IMR-90 (cell line): ENCODE measurements around the gene RTL1. TPM values are rescaled to one million over a fixed set of nuclear protein-coding genes. Genes with fewer than 3 reads are reported as not detected.

Experiments used
- ATAC-seq: fragments of 200-7000 bp; cut with Tn5 transposase; 2 replicates; pipeline ENCODE4 v1.9.1; 2020; ENCODE audit warnings: low read depth, mild to moderate bottlenecking, moderate library complexity
- BruUV-seq: library from RNA; stranded (reverse); fragments of 400-500 nt; replicated peaks from 2 replicates; lab custom pipeline; 2021; lab: Mats Ljungman, UMichigan
- CTCF ChIA-PET: fragments of 300-600 bp; formaldehyde crosslinking; extraction: SDS; loops from one replicate; lab custom pipeline; 2021; ENCODE audit warnings: antibody characterized with exemption; lab: Yijun Ruan, JAX
- POLR2A ChIA-PET: fragments of 300-600 bp; sonication (Branson Sonifier 250); formaldehyde crosslinking; loops from one replicate; lab custom pipeline; 2022; ENCODE audit warnings: antibody characterized with exemption; ENCODE audit not compliant: unreplicated experiment; lab: Charles Lee
- DNase-seq: peaks from one replicate; pipeline ENCODE4 v3.0.0; 2013
- H2AFZ ChIP-seq: replicated peaks from 2 replicates; pipeline ENCODE3; 2013; ENCODE audit warnings: low read length, mild to moderate bottlenecking; ENCODE audit not compliant: poor library complexity
- H2AK5ac ChIP-seq: 2 replicates; pipeline ENCODE4 v1.6.1; 2013; ENCODE audit warnings: low read depth, low read length, inconsistent platforms
- H2AK9ac ChIP-seq: replicated peaks from 2 replicates; pipeline ENCODE3; 2013; ENCODE audit warnings: mild to moderate bottlenecking, low read depth, low read length, moderate library complexity; ENCODE audit not compliant: poor library complexity
- H2BK120ac ChIP-seq: 2 replicates; pipeline ENCODE4 v1.6.1; 2013; ENCODE audit warnings: low read depth, low read length, inconsistent platforms
- H2BK15ac ChIP-seq: 3 replicates; pipeline ENCODE4 v1.6.1; 2013; ENCODE audit warnings: low read depth, low read length, inconsistent platforms
- H2BK20ac ChIP-seq: 2 replicates; pipeline ENCODE4 v1.6.1; 2013; ENCODE audit warnings: low read depth, mild to moderate bottlenecking, inconsistent platforms, low read length, moderate library complexity
- H2BK5ac ChIP-seq: 2 replicates; pipeline ENCODE4 v1.6.1; 2013; ENCODE audit warnings: mild to moderate bottlenecking, low read depth, low read length, inconsistent platforms; ENCODE audit not compliant: poor library complexity, severe bottlenecking
- H3K14ac ChIP-seq: replicated peaks from 2 replicates; pipeline ENCODE4 v1.6.1; 2013; ENCODE audit warnings: low read depth, low read length, inconsistent platforms
- H3K18ac ChIP-seq: 2 replicates; pipeline ENCODE4 v1.6.1; 2013; ENCODE audit warnings: low read depth, low read length, control low read depth
- H3K23ac ChIP-seq: 2 replicates; pipeline ENCODE4 v1.6.1; 2013; ENCODE audit warnings: low read depth, low read length, inconsistent platforms
- H3K27ac ChIP-seq: 2 replicates; pipeline ENCODE4 v1.5.1; 2013; ENCODE audit warnings: mild to moderate bottlenecking, control low read depth, low read length; ENCODE audit not compliant: insufficient read depth
- H3K27me3 ChIP-seq: 2 replicates; pipeline ENCODE4 v1.6.1; 2013; ENCODE audit warnings: low read length; ENCODE audit not compliant: control insufficient read depth, insufficient read depth
- H3K36me3 ChIP-seq: 2 replicates; pipeline ENCODE4 v1.6.1; 2013; ENCODE audit warnings: low read length, mixed read lengths; ENCODE audit not compliant: control insufficient read depth, insufficient read depth
- H3K4ac ChIP-seq: 2 replicates; pipeline ENCODE4 v1.6.1; 2013; ENCODE audit warnings: low read depth, low read length, inconsistent platforms
- H3K4me1 ChIP-seq: 2 replicates; pipeline ENCODE4 v1.6.1; 2013; ENCODE audit warnings: low read length, mixed read lengths; ENCODE audit not compliant: control insufficient read depth, insufficient read depth
- H3K4me2 ChIP-seq: 2 replicates; pipeline ENCODE4 v1.6.1; 2013; ENCODE audit warnings: low read depth, mild to moderate bottlenecking, control low read depth, low read length, moderate library complexity
- H3K4me3 ChIP-seq: 2 replicates; pipeline ENCODE4 v1.5.1; 2013; ENCODE audit warnings: low read depth, mild to moderate bottlenecking, control low read depth, low read length, moderate library complexity; ENCODE audit not compliant: insufficient read depth
- H3K56ac ChIP-seq: 2 replicates; pipeline ENCODE4 v1.6.1; 2013; ENCODE audit warnings: low read length, inconsistent platforms; ENCODE audit not compliant: insufficient read depth; ENCODE audit errors: extremely low read depth
- H3K79me1 ChIP-seq, 2 experiments: 2 replicates each; pipeline ENCODE4 v1.6.1; 2013; ENCODE audit warnings: low read length in 2 of 2, inconsistent platforms in 1 of 2, low read depth in 1 of 2
- H3K9ac ChIP-seq: 2 replicates; pipeline ENCODE4 v1.6.1; 2013; ENCODE audit warnings: low read depth, low read length, control low read depth
- H3K9me1 ChIP-seq: 2 replicates; pipeline ENCODE4 v1.6.1; 2013; ENCODE audit warnings: low read length, inconsistent platforms; ENCODE audit not compliant: insufficient read depth
- H3K9me3 ChIP-seq: 2 replicates; pipeline ENCODE4 v1.6.1; 2013; ENCODE audit warnings: low read length; ENCODE audit not compliant: control insufficient read depth, insufficient read depth
- H4K20me1 ChIP-seq: 2 replicates; pipeline ENCODE4 v1.6.1; 2013; ENCODE audit warnings: low read length, inconsistent platforms; ENCODE audit not compliant: insufficient read depth
- H4K5ac ChIP-seq: 2 replicates; pipeline ENCODE4 v1.6.1; 2013; ENCODE audit warnings: mild to moderate bottlenecking, low read depth, low read length, control low read depth
- H4K8ac ChIP-seq, 2 experiments: 2 replicates each; pipeline ENCODE4 v1.6.1; 2013; ENCODE audit warnings: low read depth in 2 of 2, low read length in 2 of 2, control low read depth in 1 of 2, inconsistent platforms in 1 of 2
- H4K91ac ChIP-seq: 2 replicates; pipeline ENCODE4 v1.6.1; 2013; ENCODE audit warnings: low read depth, low read length, inconsistent platforms; ENCODE audit not compliant: insufficient read depth
- BHLHE40 ChIP-seq: fragments of 150-350 bp; IDR thresholded peaks from 2 replicates; pipeline ENCODE4 v1.6.1; 2016; ENCODE audit warnings: mild to moderate bottlenecking, low read depth, low read length
- CEBPB ChIP-seq: IDR thresholded peaks from 2 replicates; pipeline ENCODE4 v1.6.1; 2012; ENCODE audit warnings: low read depth, low read length, improper control_type of control experiment
- CHD1 ChIP-seq: IDR thresholded peaks from 2 replicates; pipeline ENCODE4 v1.6.1; 2012; ENCODE audit warnings: low read depth, low read length, improper control_type of control experiment
- FOS ChIP-seq: fragments of 150-350 bp; IDR thresholded peaks from 2 replicates; pipeline ENCODE4 v1.6.1; 2016; ENCODE audit warnings: low read depth, low read length
- MAFK ChIP-seq: IDR thresholded peaks from 2 replicates; pipeline ENCODE4 v1.6.1; 2012; ENCODE audit warnings: low read depth, low read length, improper control_type of control experiment
- MAZ ChIP-seq: IDR thresholded peaks from 2 replicates; pipeline ENCODE4 v1.6.1; 2012; ENCODE audit warnings: low read depth, mild to moderate bottlenecking, low read length, improper control_type of control experiment, moderate library complexity, borderline replicate concordance
- MXI1 ChIP-seq: IDR thresholded peaks from 2 replicates; pipeline ENCODE4 v1.6.1; 2012; ENCODE audit warnings: low read depth, mild to moderate bottlenecking, low read length, moderate library complexity, borderline replicate concordance
- POLR2A ChIP-seq: IDR thresholded peaks from 2 replicates; pipeline ENCODE4 v1.6.1; 2012; ENCODE audit warnings: mild to moderate bottlenecking, low read depth, low read length
- RAD21 ChIP-seq: IDR thresholded peaks from 2 replicates; pipeline ENCODE4 v1.6.1; 2012; ENCODE audit warnings: low read length, improper control_type of control experiment
- RCOR1 ChIP-seq: IDR thresholded peaks from 2 replicates; pipeline ENCODE4 v1.6.1; 2012; ENCODE audit warnings: mild to moderate bottlenecking, low read length, improper control_type of control experiment; ENCODE audit not compliant: insufficient replicate concordance
- RFX5 ChIP-seq: IDR thresholded peaks from 2 replicates; pipeline ENCODE4 v1.8.0; 2012; ENCODE audit warnings: low read depth, mild to moderate bottlenecking, low read length, moderate library complexity
- SMC3 ChIP-seq: fragments of 150-350 bp; IDR thresholded peaks from 2 replicates; pipeline ENCODE4 v1.6.1; 2016; ENCODE audit warnings: low read depth, mild to moderate bottlenecking, antibody characterized with exemption, low read length, moderate library complexity
- WGBS, 2 experiments: methylation state at CpG; one replicate each; pipeline versions ENCODE4 v1.1.5 to v1.1.7; 2013; ENCODE audit warnings: missing lambda C conversion rate in 2 of 2; ENCODE audit not compliant: insufficient read length in 1 of 2; ENCODE audit errors: extremely low coverage in 2 of 2; 5-methylcytosine and 5-hydroxymethylcytosine counted together
- dilution Hi-C: fragments of 300-500 bp; cut with HindIII; formaldehyde crosslinking; loops from one replicate; pipeline ENCODE4 v1.14.3; 2018; ENCODE audit warnings: low sequenced_read_pairs; ENCODE audit not compliant: unreplicated experiment
- in situ Hi-C: fragments of 300-500 bp; cut with MboI; formaldehyde crosslinking; loops from 3 replicates; pipeline ENCODE4 v1.14.3; 2019; ENCODE audit warnings: low sequenced_read_pairs, inconsistent platforms, mixed read lengths
- intact Hi-C: fragments of 100-400 bp; cut with micrococcal nuclease; formaldehyde crosslinking; loops from 2 replicates; pipeline ENCODE4 v1.10.0; 2022
- polyA plus RNA-seq, 3 experiments: library from polyadenylated mRNA; depleted of rRNA; stranded (reverse); fragments of >200 nt; gene quantifications; 2 replicates each; pipeline ENCODE4 v1.2.3, GENCODE V29; 2012; ENCODE audit warnings: low replicate concordance in 1 of 3
- total RNA-seq: library from RNA; depleted of rRNA; stranded (reverse); fragments of >200 nt; gene quantifications from 2 replicates; pipeline ENCODE4 v1.2.3, GENCODE V29; 2012
- TF ChIP-seq, protein P1 (sequence below): fragments of 150-350 bp; IDR thresholded peaks from 2 replicates; pipeline ENCODE4 v1.6.1; 2017; ENCODE audit warnings: mild to moderate bottlenecking, antibody characterized with exemption, low read length, low read depth
- TF ChIP-seq, protein P2 (sequence below): fragments of 150-350 bp; IDR thresholded peaks from 2 replicates; pipeline ENCODE4 v1.6.1; 2016; ENCODE audit warnings: low read depth, mild to moderate bottlenecking, low read length, moderate library complexity, borderline replicate concordance

Gene RTL1
- total and polyA plus RNA-seq, 2 of the 4 experiments (the other 2 are of a cell fraction), result not detected

DNA sequence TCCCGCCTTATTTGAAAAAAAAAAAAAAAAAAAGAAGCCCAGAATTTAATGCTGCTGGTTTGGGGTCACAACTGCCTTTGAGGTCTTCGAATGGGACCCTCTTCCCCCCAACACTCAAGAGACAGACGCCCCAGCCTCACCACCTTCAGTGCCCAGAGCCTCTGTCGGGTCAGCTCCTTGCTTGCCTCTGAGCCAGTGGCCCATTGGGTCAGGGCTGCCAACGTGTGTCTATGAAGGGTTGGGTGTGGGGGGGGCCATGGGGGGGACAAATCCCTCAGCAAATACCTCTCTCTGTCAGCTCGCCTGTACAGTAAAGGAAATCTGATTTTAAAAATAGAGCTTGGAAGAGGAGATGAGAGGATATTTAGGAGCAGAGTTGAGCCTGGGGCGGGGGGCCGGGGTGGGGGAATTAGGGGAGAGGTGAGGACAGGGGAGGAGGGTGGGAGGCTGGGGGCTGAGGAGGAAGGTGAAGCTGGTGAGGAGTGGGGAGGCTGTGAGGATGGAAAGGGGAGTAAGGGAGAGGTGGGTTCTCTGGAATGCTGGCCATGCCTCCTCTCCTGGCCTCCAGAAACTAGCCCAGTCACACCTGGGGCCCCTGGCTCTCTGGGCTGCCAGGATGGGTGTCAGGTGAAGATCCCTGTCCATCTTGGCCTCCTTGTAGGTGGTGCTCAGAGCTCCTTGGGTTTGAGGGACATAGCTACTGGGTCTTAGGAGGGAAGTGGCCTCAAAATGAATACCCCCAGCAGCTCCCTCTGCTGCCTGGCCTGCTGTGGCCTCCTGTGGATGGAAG lies 13.3 kb downstream of the RTL1 start:
- no CpG with 5 or more reads among the region's 8 CpGs for WGBS, 2 experiments
- ChIA-PET POLR2A (no interaction called here), CTCF (no interaction called here)

More for the DNA sequence above, 13.3 kb downstream of the RTL1 start:
- BruUV-seq, result no TSS peak
- no peaks in the 10 kb centered on the region for H3K9me3 ChIP-seq
- H4K8ac ChIP-seq, result no peak overlapping the region
- no peak overlapping the region for H2BK120ac ChIP-seq
- no peaks in the 10 kb centered on the region for H3K9me1 ChIP-seq
- no peak overlapping the region for H3K9ac ChIP-seq
- no peak overlapping the region for H2AFZ ChIP-seq
- H2AK9ac ChIP-seq, result no peak overlapping the region
- H2AK5ac ChIP-seq, result no peak overlapping the region
- intact Hi-C loops, result no loop called here
- H2BK20ac ChIP-seq, result no peak overlapping the region
- dilution Hi-C loops, result no loop called here
- peaks cover 4% of the 10 kb centered on the region for H3K4me1 ChIP-seq
- H3K79me1 ChIP-seq, result peaks cover 7 to 24% of the 10 kb centered on the region in 2 experiments; a peak in 2 of 4 replicates
- ATAC-seq, result no peak
- H4K20me1 ChIP-seq, result peaks cover 35% of the 10 kb centered on the region
- no peak overlapping the region for H3K23ac ChIP-seq
- H3K4me2 ChIP-seq, result no peak overlapping the region
- no peak overlapping the region for H4K91ac ChIP-seq
- no peak overlapping the region for H3K27ac ChIP-seq
- in situ Hi-C loops, result no loop called here
- no peak overlapping the region for H3K4me3 ChIP-seq
- peaks cover 57% of the 10 kb centered on the region for H3K36me3 ChIP-seq
- no peak overlapping the region for H4K5ac ChIP-seq
- H3K56ac ChIP-seq, result no peak overlapping the region
- TF ChIP-seq RFX5 (no peak), RCOR1 (no peak), MAZ (no peak), FOS (no peak), MAFK (no peak), SMC3 (no peak), CHD1 (no peak), RAD21 (no peak), MXI1 (no peak), POLR2A (no peak), CEBPB (no peak), BHLHE40 (no peak)
- TF ChIP-seq, protein P1, sequence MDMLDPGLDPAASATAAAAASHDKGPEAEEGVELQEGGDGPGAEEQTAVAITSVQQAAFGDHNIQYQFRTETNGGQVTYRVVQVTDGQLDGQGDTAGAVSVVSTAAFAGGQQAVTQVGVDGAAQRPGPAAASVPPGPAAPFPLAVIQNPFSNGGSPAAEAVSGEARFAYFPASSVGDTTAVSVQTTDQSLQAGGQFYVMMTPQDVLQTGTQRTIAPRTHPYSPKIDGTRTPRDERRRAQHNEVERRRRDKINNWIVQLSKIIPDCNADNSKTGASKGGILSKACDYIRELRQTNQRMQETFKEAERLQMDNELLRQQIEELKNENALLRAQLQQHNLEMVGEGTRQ, result no peak
- TF ChIP-seq, protein P2, sequence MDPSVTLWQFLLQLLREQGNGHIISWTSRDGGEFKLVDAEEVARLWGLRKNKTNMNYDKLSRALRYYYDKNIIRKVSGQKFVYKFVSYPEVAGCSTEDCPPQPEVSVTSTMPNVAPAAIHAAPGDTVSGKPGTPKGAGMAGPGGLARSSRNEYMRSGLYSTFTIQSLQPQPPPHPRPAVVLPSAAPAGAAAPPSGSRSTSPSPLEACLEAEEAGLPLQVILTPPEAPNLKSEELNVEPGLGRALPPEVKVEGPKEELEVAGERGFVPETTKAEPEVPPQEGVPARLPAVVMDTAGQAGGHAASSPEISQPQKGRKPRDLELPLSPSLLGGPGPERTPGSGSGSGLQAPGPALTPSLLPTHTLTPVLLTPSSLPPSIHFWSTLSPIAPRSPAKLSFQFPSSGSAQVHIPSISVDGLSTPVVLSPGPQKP, result no peak
- no peak overlapping the region for H2BK15ac ChIP-seq
- H2BK5ac ChIP-seq, result no peak overlapping the region
- H3K27me3 ChIP-seq, result no peaks in the 10 kb centered on the region
- no peak overlapping the region for H3K18ac ChIP-seq
- no peak overlapping the region for H3K4ac ChIP-seq
- H3K14ac ChIP-seq, result no peak overlapping the region
- no peak for DNase-seq
